HFFc6 (cell line): Measurements from ENCODE around the gene EPYC. TPM values are rescaled to one million over a fixed set of nuclear protein-coding genes. Genes with fewer than 3 reads are reported as not detected.

Experiments used
- DNase-seq: peaks from one replicate; pipeline ENCODE4 v3.0.0-alpha.2; 2018
- H3K27ac Mint-ChIP-seq: 2 replicates; pipeline ENCODE4 v1.8.0; 2020; ENCODE audit warnings: mild to moderate bottlenecking, mixed read lengths
- H3K27me3 Mint-ChIP-seq: 2 replicates; pipeline ENCODE4 v1.8.0; 2021; ENCODE audit warnings: mild to moderate bottlenecking, moderate library complexity, mixed read lengths; ENCODE audit not compliant: insufficient read depth
- H3K36me3 Mint-ChIP-seq: 2 replicates; pipeline ENCODE4 v1.8.0; 2021; ENCODE audit warnings: low read depth, mixed read lengths
- H3K4me1 Mint-ChIP-seq: 2 replicates; pipeline ENCODE4 v1.8.0; 2020; ENCODE audit warnings: low read depth, mixed read lengths
- H3K4me3 Mint-ChIP-seq: 2 replicates; pipeline ENCODE4 v1.8.0; 2020; ENCODE audit warnings: mild to moderate bottlenecking, moderate library complexity, mixed read lengths
- H3K9me3 Mint-ChIP-seq: 2 replicates; pipeline ENCODE4 v1.8.0; 2020; ENCODE audit warnings: mild to moderate bottlenecking, mixed read lengths
- CTCF ChIP-seq: fragments of 200-600 bp; sonication (generic); IDR thresholded peaks from 2 replicates; pipeline ENCODE4 v1.5.0; 2021; ENCODE audit warnings: antibody characterized with exemption, mild to moderate bottlenecking
- long read RNA-seq: library from polyadenylated mRNA; unstranded; transcript quantifications from one replicate; pipeline ENCODE4 v2.0.0, GENCODE V29; 2019
- total RNA-seq, 6 experiments: library from RNA; stranded (reverse); fragmentation: NEBNext Ultra II Directional; extraction: Animal tissue kit (Norgen Biotek cat#: 25700); gene quantifications; 2 replicates in 1 of 6; 3 replicates in 5 of 6; pipeline ENCODE4 v1.2.3, GENCODE V29; 2021

Gene EPYC, protein sequence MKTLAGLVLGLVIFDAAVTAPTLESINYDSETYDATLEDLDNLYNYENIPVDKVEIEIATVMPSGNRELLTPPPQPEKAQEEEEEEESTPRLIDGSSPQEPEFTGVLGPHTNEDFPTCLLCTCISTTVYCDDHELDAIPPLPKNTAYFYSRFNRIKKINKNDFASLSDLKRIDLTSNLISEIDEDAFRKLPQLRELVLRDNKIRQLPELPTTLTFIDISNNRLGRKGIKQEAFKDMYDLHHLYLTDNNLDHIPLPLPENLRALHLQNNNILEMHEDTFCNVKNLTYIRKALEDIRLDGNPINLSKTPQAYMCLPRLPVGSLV
- not detected for total RNA-seq
- long read RNA-seq = 0 reads

DNA sequence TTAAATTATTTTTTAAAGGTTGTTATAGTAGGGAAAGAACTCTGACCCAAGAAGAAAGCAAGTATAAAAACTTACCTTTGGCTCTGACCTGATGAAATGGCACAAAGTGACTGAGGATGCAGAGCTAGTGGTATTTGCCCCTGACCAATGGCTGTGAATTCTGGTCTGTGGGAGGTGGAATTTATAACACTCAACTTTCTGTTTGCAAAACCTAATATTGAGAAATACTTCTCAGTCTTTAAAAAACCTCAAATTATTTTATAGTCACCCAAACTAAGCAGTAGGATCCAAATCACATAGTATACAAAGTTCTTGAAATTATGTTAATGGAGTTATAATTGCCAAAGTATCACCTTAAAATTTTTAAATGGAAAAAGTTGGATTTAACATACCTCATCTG lies at the start of gene EPYC:
TSS of gene EPYC (minus strand) at position 101 of the 400 bp plus-strand sequence. CDS start 2,407 bp downstream, outside the sequence.
- Mint-ChIP-seq H3K27me3 (no peaks in the 10 kb centered on the region), H3K27ac (no peak within 1 kb of the TSS), H3K4me1 (peaks cover 24% of the 10 kb centered on the region), H3K9me3 (no peaks in the 10 kb centered on the region), H3K4me3 (no peak within 1 kb of the TSS), H3K36me3 (no peaks in the 10 kb centered on the region)
- TF ChIP-seq CTCF = no peak
- DNase-seq = no peak

DNA sequence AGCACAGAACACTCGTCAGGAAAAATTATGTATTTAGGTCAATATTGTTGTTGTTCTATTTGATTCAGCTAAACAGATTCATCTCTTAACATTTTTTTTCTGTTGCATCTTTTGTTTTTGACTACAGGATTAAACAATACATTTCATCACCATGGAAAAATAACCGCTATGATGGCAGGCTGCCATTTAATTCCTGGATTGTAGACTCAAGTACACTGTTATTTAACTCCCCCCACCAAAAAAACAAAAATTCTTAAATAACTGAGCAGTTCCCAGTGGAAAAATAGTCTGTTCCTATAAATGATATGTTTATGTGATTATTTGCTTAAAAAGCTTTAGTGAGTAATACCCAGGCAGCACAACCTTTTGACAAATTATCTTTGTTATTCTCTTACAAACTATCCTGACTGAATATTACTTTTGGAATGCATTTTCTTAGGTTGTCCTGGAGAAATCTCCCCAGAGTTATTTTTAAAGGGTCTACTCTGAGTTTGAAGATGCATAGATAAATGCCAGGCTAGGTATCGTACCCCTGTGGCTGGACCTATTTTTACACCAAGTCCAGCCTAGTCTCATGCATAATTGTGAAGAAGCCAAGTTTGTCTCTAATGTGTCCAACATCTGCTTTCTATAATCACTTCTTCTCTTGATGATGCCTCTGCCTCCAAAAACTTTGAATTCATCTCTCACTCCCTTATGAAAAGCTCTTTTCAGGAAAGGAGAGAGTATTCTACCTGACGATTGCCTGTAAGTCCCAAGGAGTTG lies 49.4 kb upstream of the EPYC start:
- Mint-ChIP-seq H3K27me3 (no peaks in the 10 kb centered on the region), H3K9me3 (no peaks in the 10 kb centered on the region), H3K27ac (peak overlapping the region; percentile 37), H3K36me3 (no peaks in the 10 kb centered on the region), H3K4me3 (no peak overlapping the region; the same call in 1 of the 2 replicates), H3K4me1 (peaks cover 11% of the 10 kb centered on the region)
- peak; percentile 78 for DNase-seq
- no peak for TF ChIP-seq CTCF

DNA sequence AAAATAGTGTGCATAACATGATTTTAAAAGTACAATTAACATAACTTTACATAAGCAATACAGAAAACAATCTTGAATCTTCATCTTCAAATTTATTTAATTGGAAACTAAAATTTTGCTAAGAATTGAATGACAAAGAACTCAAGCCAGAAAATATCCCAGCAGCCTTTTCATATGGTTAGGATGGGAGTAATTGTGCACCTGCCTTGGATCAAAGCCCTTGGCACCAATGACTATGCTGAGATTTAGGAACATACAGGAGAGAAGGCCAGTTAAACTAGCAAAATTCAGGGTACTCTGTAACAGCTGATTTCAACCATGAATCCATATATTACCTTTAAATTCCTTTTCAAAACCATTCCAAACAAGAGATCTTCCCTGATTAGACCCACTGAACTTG lies 47.3 kb upstream of the EPYC start:
- Mint-ChIP-seq H3K36me3 (no peaks in the 10 kb centered on the region), H3K4me3 (no peak overlapping the region), H3K9me3 (no peaks in the 10 kb centered on the region), H3K27me3 (no peaks in the 10 kb centered on the region), H3K4me1 (peaks cover 11% of the 10 kb centered on the region), H3K27ac (no peak overlapping the region)
- no peak for DNase-seq
- TF ChIP-seq CTCF = no peak

DNA sequence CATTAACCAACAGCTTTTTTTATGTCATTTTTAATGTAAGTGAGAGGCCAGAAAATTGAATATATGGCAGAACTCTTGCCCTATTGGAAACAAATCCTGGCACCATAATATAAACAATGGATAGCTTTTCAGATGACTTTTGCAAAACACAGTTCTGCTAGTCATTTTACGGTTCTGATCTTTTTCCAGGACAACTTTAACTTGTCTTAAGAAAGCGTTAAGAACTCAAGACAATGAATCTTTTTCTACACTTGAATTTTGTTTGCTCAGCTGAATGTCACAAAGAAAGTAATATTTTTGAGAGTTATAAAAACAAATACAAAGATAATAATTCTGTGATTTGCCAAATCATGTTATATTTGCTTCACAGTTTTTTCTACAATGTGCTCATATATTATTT lies 39.8 kb upstream of the EPYC start:
- H3K27ac Mint-ChIP-seq = no peak overlapping the region
- TF ChIP-seq CTCF = no peak
- no peaks in the 10 kb centered on the region for H3K36me3 Mint-ChIP-seq
- no peak for DNase-seq
- no peaks in the 10 kb centered on the region for H3K9me3 Mint-ChIP-seq
- H3K27me3 Mint-ChIP-seq = no peaks in the 10 kb centered on the region
- no peak overlapping the region for H3K4me3 Mint-ChIP-seq
- H3K4me1 Mint-ChIP-seq = peaks cover 9% of the 10 kb centered on the region; the same call in 1 of the 2 replicates

DNA sequence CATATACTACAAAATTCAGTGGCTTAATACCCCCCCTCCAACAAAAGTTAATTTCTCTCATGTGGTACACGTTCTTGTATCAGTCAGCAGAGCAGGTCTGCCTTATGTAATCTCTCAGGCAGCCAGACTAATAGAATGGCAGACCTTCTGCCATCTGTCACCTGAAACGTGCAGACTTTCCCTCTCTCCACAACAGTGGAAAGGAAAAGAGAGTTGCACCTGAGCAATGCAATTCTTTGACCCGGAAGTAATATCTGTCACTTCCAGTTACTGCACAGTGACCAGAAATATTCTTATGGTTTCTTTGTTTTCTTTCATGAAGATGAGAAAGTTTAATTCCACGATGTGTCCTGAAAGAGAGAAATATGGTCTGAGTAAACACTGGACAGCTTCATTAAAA lies 38.6 kb upstream of the EPYC start:
- no peaks in the 10 kb centered on the region for H3K36me3 Mint-ChIP-seq
- H3K9me3 Mint-ChIP-seq = no peaks in the 10 kb centered on the region

More for the DNA sequence above, 38.6 kb upstream of the EPYC start:
- no peak overlapping the region for H3K4me3 Mint-ChIP-seq
- peaks cover 9% of the 10 kb centered on the region; the same call in 1 of the 2 replicates for H3K4me1 Mint-ChIP-seq
- no peak for DNase-seq
- no peaks in the 10 kb centered on the region for H3K27me3 Mint-ChIP-seq
- H3K27ac Mint-ChIP-seq = no peak overlapping the region
- no peak for TF ChIP-seq CTCF
